DOHH2 (cell line): ENCODE results near the gene NKD1.

Experiments
- H3F3A ChIP-seq: fragments of 200-600 bp; sonication (generic), shearing (Covaris generic); 2 replicates; pipeline ENCODE4 v1.6.0; 2016; ENCODE audit warnings: antibody characterized with exemption, mild to moderate bottlenecking; ENCODE audit not compliant: control insufficient read depth, insufficient read depth
- H3K27ac ChIP-seq: fragments of 200-600 bp; sonication (generic); 2 replicates; pipeline ENCODE4 v1.5.1; 2014; ENCODE audit warnings: low read depth, mild to moderate bottlenecking, low read length, moderate library complexity
- H3K27me3 ChIP-seq: fragments of 200-600 bp; sonication (generic); 2 replicates; pipeline ENCODE4 v1.6.1; 2014; ENCODE audit warnings: mild to moderate bottlenecking, low read length, mixed read lengths; ENCODE audit not compliant: control insufficient read depth
- H3K36me3 ChIP-seq: fragments of 200-600 bp; sonication (generic); 2 replicates; pipeline ENCODE4 v1.6.1; 2014; ENCODE audit warnings: mild to moderate bottlenecking, low read length, moderate library complexity, mixed read lengths; ENCODE audit not compliant: control insufficient read depth
- H3K4me1 ChIP-seq: fragments of 200-600 bp; sonication (generic); 2 replicates; pipeline ENCODE4 v1.6.1; 2014; ENCODE audit warnings: mild to moderate bottlenecking, low read length, mixed read lengths; ENCODE audit not compliant: control insufficient read depth
- H3K4me2 ChIP-seq: fragments of 200-600 bp; sonication (generic); 2 replicates; pipeline ENCODE4 v1.6.0; 2014; ENCODE audit warnings: mild to moderate bottlenecking, low read length, moderate library complexity
- H3K4me3 ChIP-seq: fragments of 200-600 bp; sonication (generic); 2 replicates; pipeline ENCODE4 v1.5.1; 2014; ENCODE audit warnings: mild to moderate bottlenecking, low read length, mixed read lengths
- H3K79me2 ChIP-seq: fragments of 200-600 bp; sonication (generic); 2 replicates; pipeline ENCODE4 v1.6.1; 2014; ENCODE audit warnings: mild to moderate bottlenecking, low read length, mixed read lengths; ENCODE audit not compliant: control insufficient read depth
- H3K9me2 ChIP-seq: fragments of 200-600 bp; sonication (generic); replicated peaks from 2 replicates; pipeline ENCODE4 v1.6.1; 2014; ENCODE audit warnings: mild to moderate bottlenecking, low read length, mixed read lengths; ENCODE audit not compliant: control insufficient read depth
- H3K9me3 ChIP-seq: fragments of 200-600 bp; sonication (generic); 2 replicates; pipeline ENCODE4 v1.6.1; 2014; ENCODE audit warnings: antibody characterized with exemption, low read length, mixed read lengths; ENCODE audit not compliant: control insufficient read depth, insufficient read depth
- H4K20me1 ChIP-seq: fragments of 200-600 bp; sonication (generic); 2 replicates; pipeline ENCODE4 v1.6.0; 2014; ENCODE audit warnings: low read depth, mild to moderate bottlenecking, antibody characterized with exemption, low read length, moderate library complexity; ENCODE audit not compliant: control insufficient read depth, insufficient read depth
- CTCF ChIP-seq: fragments of 200-600 bp; sonication (generic); IDR thresholded peaks from one replicate; pipeline ENCODE4 v1.5.1; 2014; ENCODE audit warnings: antibody characterized with exemption, mild to moderate bottlenecking, low read depth, low read length; ENCODE audit not compliant: poor library complexity, severe bottlenecking
- EZH2phosphoT487 ChIP-seq: fragments of 200-600 bp; sonication (generic); IDR thresholded peaks from 2 replicates; pipeline ENCODE4 v1.6.1; 2017; ENCODE audit warnings: borderline replicate concordance, mild to moderate bottlenecking, antibody characterized with exemption, low read length, moderate library complexity, mixed read lengths

Gene NKD1

DNA sequence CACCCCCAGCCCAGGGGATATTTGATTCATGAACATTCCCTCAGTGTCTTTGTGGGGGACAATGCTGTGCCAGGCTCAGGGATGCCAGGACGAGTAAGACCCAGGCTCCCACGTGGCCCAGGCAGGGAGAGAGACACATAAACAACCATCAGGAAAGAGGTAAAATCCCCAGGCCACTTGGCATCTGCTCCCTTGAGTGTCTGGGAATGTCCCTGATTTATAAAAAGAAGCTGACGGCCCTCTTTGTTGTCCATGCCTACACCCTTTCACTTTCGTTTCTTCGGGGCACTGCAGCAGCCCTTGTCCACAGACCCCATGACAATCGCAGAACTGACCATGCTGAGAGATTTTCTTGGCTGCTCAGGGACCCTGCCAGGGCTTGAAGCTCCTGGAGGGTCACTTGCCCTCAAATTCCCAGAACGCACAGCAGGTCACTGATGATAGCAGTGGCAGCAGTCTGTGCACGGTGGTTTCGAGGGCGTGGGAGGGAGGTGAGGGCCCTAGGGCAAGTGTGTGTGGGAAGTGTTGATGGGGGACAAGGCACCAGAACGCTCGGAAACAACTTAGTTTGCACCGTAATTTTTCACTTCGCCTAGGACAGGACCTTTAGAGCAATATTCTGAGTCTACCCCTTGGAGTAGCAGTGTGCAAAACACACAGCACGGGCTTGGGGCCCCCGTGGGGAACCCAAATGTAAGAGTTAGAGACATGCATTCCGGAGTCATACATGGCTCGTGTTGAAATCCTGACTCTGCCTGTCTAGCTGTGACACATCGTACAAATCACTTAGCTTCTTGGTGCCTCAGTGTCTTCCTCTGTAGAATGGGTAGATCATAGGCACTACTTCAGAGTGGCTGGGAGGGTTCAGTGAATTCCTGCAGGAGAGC lies 149.9 kb downstream of the NKD1 start:
- no peaks in the 10 kb centered on the region for H3K9me3 ChIP-seq
- H3K9me2 ChIP-seq = no peaks in the 10 kb centered on the region
- H3K4me3 ChIP-seq = no peak overlapping the region
- H3F3A ChIP-seq = no peaks in the 10 kb centered on the region
- peaks cover 26% of the 10 kb centered on the region for H3K27me3 ChIP-seq
- no peaks in the 10 kb centered on the region for H3K4me1 ChIP-seq
- H3K79me2 ChIP-seq = no peaks in the 10 kb centered on the region
- no peaks in the 10 kb centered on the region for H3K36me3 ChIP-seq
- no peak overlapping the region for H3K4me2 ChIP-seq
- no peak overlapping the region for H3K27ac ChIP-seq
- TF ChIP-seq EZH2phosphoT487 (no peak), CTCF (no peak)
- no peaks in the 10 kb centered on the region for H4K20me1 ChIP-seq
